Measurements from ENCODE around the gene CHRNE. TPM values are rescaled to one million over a fixed set of nuclear protein-coding genes. Genes with fewer than 3 reads are reported as not detected.

The CHRNE gene
- total and polyA plus RNA-seq, 2 of the 13 experiments (the other 11 are each of a cell fraction or from before 2014, with no cell fraction given), result 0.53 to 0.59 TPM

GRCh38 chr17:4913994-4914393 is 11.1 kb upstream of the CHRNE start (continued):
- no peak for TF ChIP-seq ZSCAN5A (CRISPR knock-in tag; IDR thresholded peaks at IDR 0.05; ENCODE audit: borderline replicate concordance)
- no peak for TF ChIP-seq ZNF678 (CRISPR knock-in tag; IDR thresholded peaks at IDR 0.05)
- no peak for TF ChIP-seq ZNF784 (CRISPR knock-in tag; IDR thresholded peaks at IDR 0.05; ENCODE audit: borderline replicate concordance)
- no peak for TF ChIP-seq MATR3 (CRISPR knock-in tag; IDR thresholded peaks at IDR 0.05)
- no peak for TF ChIP-seq EP300 (IDR thresholded peaks at IDR 0.05; ENCODE audit: low read depth in 2 of 2, low read length in 2 of 2)
- TF ChIP-seq EP300 (CRISPR knock-in tag; IDR thresholded peaks at IDR 0.05; ENCODE audit: borderline replicate concordance), result no peak
- no peak for TF ChIP-seq JARID2 (CRISPR knock-in tag; IDR thresholded peaks at IDR 0.05; ENCODE audit: insufficient replicate concordance)
- TF ChIP-seq ZFP62 (CRISPR knock-in tag; IDR thresholded peaks at IDR 0.05), result no peak
- TF ChIP-seq SNAPC4 (CRISPR knock-in tag; IDR thresholded peaks at IDR 0.05), result no peak
- TF ChIP-seq ZNF251 (CRISPR knock-in tag; IDR thresholded peaks at IDR 0.05), result no peak
- TF ChIP-seq ZBTB39 (CRISPR knock-in tag; IDR thresholded peaks at IDR 0.05), result no peak
- no peak for TF ChIP-seq ZNF576 (CRISPR knock-in tag; IDR thresholded peaks at IDR 0.05)
- peak; percentile 30; the same call in 1 of the 2 replicates for TF ChIP-seq ARID3A (IDR thresholded peaks at IDR 0.05; ENCODE audit: low read depth, low read length)
- peak; percentile 43; the same call in 1 of the 2 replicates for TF ChIP-seq NCOR1 (IDR thresholded peaks at IDR 0.05; ENCODE audit: borderline replicate concordance, low read length)
- no peak for TF ChIP-seq SIX4 (CRISPR knock-in tag; IDR thresholded peaks at IDR 0.05)
- TF ChIP-seq BRCA1 (CRISPR knock-in tag; IDR thresholded peaks at IDR 0.05), result no peak
- no peak for TF ChIP-seq ZNF121 (CRISPR knock-in tag; IDR thresholded peaks at IDR 0.05)
- TF ChIP-seq ZNF614 (CRISPR knock-in tag; IDR thresholded peaks at IDR 0.05; ENCODE audit: borderline replicate concordance), result no peak
- TF ChIP-seq ZSCAN9 (CRISPR knock-in tag; IDR thresholded peaks at IDR 0.05; ENCODE audit: borderline replicate concordance), result no peak
- TF ChIP-seq MBD4 (IDR thresholded peaks at IDR 0.05; ENCODE audit: borderline replicate concordance, low read length), result no peak
